AG09319 (cell line): ENCODE data around the gene DDAH1.

Experiments used
- DNase-seq: peaks from one replicate; pipeline ENCODE4 v3.0.0-alpha.2; 2010; ENCODE audit warnings: low read depth; ENCODE audit errors: extremely low read depth
- CTCF ChIP-seq: IDR thresholded peaks from 2 replicates; pipeline ENCODE4 v1.5.1; 2011; ENCODE audit warnings: low read depth, mild to moderate bottlenecking, inconsistent platforms, low read length, moderate library complexity

The DDAH1 gene

GRCh38 chr1:85359874-85360721 is 104.9 kb downstream of the DDAH1 start:
- no peak for DNase-seq
- no peak for TF ChIP-seq CTCF

- TF ChIP-seq CTCF: no peak
- DNase-seq: no peak
Measured at GRCh38 chr1:85358702-85359438, 106.1 kb downstream of the DDAH1 start.

- TF ChIP-seq CTCF: no peak
- DNase-seq: no peak
Measured at GRCh38 chr1:85357817-85358216, 107.1 kb downstream of the DDAH1 start.

GRCh38 chr1:85356130-85356529 is 108.8 kb downstream of the DDAH1 start:
- no peak for DNase-seq
- TF ChIP-seq CTCF: no peak

GRCh38 chr1:85352055-85352454 is 112.9 kb downstream of the DDAH1 start:
- no peak for TF ChIP-seq CTCF
- DNase-seq: no peak

- no peak for DNase-seq
- TF ChIP-seq CTCF: no peak
Measured at GRCh38 chr1:85351202-85351828, 113.6 kb downstream of the DDAH1 start.

GRCh38 chr1:85349224-85349623 is 115.7 kb downstream of the DDAH1 start:
- no peak for DNase-seq
- no peak for TF ChIP-seq CTCF
